ENCODE measurements around the gene RNFT1.
"Not testable (repeated sequence)": the region's sequence is repeated elsewhere in the genome, so short reads cannot be mapped to it uniquely, and the experiment has no call there.

Gene RNFT1

DNA sequence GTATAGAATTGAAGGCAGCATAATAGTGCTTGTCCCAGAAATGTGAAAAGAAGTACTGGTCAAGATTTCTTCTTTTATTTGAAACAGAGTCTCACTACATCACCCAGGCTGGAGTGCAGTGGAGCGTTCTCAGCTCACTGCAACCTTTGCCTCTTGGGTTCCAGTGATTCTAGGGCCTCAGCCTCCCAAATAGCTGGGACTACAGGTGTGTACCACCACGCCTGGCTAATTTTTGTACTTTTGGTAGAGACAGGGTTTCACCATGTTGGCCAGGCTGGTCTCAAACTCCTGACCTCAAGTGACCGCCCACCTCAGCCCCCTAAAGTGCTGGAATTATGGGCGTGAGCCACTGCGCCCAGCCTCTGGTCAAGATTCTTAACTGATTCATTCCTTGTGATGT, 43.9 kb downstream of the RNFT1 start:
- DNase-seq, result not testable (repeated sequence)

DNA sequence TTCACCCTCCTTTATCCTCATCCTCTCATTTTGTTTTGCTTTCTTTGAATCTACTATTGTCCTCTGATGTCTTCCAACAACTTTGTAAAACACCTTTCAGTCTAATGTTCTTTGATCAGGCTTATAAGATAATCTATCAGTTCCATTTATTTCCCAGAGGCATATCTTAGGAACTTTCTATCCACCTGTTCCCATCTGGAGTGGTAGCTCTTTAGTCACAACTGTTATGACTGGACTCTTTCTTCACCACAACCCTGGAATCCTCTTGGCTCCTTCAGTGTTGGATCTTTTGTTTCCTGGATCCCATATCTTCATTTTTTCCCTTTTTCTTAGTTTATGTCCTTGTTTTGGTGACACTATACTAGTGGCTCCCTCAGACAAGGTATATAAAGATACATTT, 48.1 kb downstream of the RNFT1 start:
- DNase-seq, result no peak

DNA sequence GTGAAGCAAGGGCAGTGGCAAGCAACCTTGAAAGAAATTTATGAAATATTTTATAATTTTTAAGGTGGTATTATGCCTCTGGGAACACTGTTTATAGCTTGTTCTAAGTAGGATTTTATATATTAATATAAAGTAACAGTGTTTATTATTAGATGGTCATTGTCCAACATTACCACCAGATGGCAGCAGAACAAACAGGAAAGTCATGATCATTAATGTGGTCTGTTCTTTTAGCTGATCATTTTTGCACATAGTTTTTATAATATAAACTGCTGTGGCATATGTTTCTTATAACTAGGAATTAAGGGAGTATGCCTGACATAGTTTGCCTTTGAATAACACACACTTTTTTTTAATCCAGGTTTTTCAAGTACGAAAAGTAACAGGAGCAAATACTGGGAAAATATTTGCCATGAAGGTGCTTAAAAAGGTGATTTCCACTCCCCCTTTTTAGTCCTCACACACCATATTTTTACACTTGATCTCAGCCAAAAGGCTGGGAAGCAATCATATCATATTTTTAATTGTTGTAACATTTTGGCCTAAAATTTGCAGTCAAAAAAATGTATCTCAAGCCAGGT, 50.2 kb downstream of the RNFT1 start:
- DNase-seq, result peak; percentile 8 to 70

DNA sequence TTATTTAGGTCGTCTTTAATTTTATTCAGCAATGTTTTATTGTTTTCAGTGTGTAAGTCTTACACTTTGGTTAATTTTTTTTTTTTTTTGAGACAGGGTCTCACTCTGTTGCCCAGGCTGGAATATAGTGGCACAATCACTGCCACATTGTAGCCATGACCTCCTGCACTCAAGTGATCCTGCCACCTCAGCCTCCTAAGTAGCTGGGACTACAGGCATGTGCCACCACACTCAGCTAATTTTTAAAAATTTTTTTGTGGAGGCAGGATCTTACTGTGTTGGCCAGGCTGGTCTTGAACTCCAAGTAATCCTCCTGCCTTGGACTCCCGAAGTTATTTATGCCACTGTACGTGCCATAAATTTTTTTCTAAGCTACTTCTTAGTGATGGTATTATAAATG, 57.1 kb downstream of the RNFT1 start:
- DNase-seq, result no peak

DNA sequence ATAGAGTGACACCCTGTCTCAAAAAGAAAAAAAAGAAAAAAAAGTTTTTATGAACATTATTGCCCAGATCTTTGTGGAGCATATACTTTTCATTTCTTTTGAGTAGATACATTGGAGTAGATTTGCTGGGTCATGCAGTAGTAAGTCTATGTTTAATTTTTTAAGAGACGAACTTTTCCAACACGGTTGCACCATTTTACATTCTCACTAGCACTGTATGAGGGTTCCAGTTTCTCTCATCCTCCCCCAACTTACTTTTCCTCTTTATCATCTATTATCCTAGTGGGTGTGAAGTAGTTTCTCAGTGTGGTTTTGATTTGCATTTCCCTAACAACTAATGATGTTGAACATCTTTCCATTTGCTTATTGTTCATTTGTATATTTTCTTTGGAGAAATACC, 61.1 kb downstream of the RNFT1 start:
- no peak for DNase-seq
